SK-N-SH (cell line): ENCODE results near the gene NTRK3. TPM values are rescaled to one million over a fixed set of nuclear protein-coding genes. Genes with fewer than 3 reads are reported as not detected.

Source experiments
- CTCF ChIA-PET: fragments of 300-600, 350-600 bp; formaldehyde crosslinking; extraction: SDS; loops from one replicate; lab custom pipeline; 2021; lab: Yijun Ruan, JAX
- POLR2A ChIA-PET: fragments of 350-600 bp; sonication (Branson Sonifier 250); formaldehyde crosslinking; extraction: SDS; loops from one replicate; lab custom pipeline; 2020; ENCODE audit warnings: antibody characterized with exemption, inconsistent platforms; lab: Yijun Ruan, JAX
- DNase-seq: peaks from one replicate; pipeline ENCODE4 v3.0.0; 2012
- H2AFZ ChIP-seq: fragments of 200-600 bp; sonication (generic); 2 replicates; pipeline ENCODE4 v1.8.1; 2016; ENCODE audit warnings: antibody characterized with exemption, mild to moderate bottlenecking, low read depth
- H3F3A ChIP-seq: fragments of 200-600 bp; sonication (generic); replicated peaks from 2 replicates; pipeline ENCODE3; 2016; ENCODE audit warnings: antibody characterized with exemption, mild to moderate bottlenecking; ENCODE audit not compliant: insufficient read depth
- H3K27ac ChIP-seq, 2 experiments: fragments of 200-500 bp in 1 of 2; fragments of 200-600 bp in 1 of 2; sonication (Bioruptor generic) in 1 of 2; sonication (generic), shearing (Covaris generic) in 1 of 2; 2 replicates each; pipeline versions ENCODE4 v1.5.1 to v1.6.1; 2014 to 2016; ENCODE audit warnings: low read depth in 2 of 2, inconsistent platforms in 1 of 2, low read length in 1 of 2, mild to moderate bottlenecking in 1 of 2, mixed read lengths in 1 of 2
- H3K27me3 ChIP-seq: fragments of 200-600 bp; sonication (generic), shearing (Covaris generic); 2 replicates; pipeline ENCODE4 v1.6.1; 2016; ENCODE audit warnings: mixed run types; ENCODE audit not compliant: insufficient read depth
- H3K36me3 ChIP-seq, 2 experiments: fragments of 200-500 bp in 1 of 2; fragments of 200-600 bp in 1 of 2; sonication (Bioruptor generic) in 1 of 2; sonication (generic) in 1 of 2; replicated peaks in 1 of 2; 2 replicates each; pipeline versions ENCODE3 to v1.5.1; 2014 to 2016; ENCODE audit warnings: low read length in 1 of 2, mild to moderate bottlenecking in 1 of 2; ENCODE audit not compliant: insufficient read depth in 2 of 2, control insufficient read depth in 1 of 2
- H3K4me1 ChIP-seq, 2 experiments: fragments of 200-500 bp in 1 of 2; fragments of 200-600 bp in 1 of 2; sonication (Bioruptor generic) in 1 of 2; sonication (generic), shearing (Covaris generic) in 1 of 2; 2 replicates each; pipeline versions ENCODE4 v1.5.1 to v1.6.1; 2014 to 2016; ENCODE audit warnings: low read depth in 1 of 2, low read length in 1 of 2, mixed run types in 1 of 2; ENCODE audit not compliant: insufficient read depth in 2 of 2, control insufficient read depth in 1 of 2
- H3K4me2 ChIP-seq: fragments of 200-600 bp; sonication (generic), shearing (Covaris generic); 2 replicates; pipeline ENCODE4 v1.6.1; 2017; ENCODE audit warnings: mixed run types
- H3K4me3 ChIP-seq, 2 experiments: fragments of 200-500 bp in 1 of 2; fragments of 200-600 bp in 1 of 2; sonication (Bioruptor generic) in 1 of 2; sonication (generic), shearing (Covaris generic) in 1 of 2; 2 replicates each; pipeline versions ENCODE4 v1.5.1 to v1.8.1; 2014 to 2016; ENCODE audit warnings: low read depth in 2 of 2, inconsistent platforms in 1 of 2, low read length in 1 of 2, mild to moderate bottlenecking in 1 of 2, mixed read lengths in 1 of 2, moderate library complexity in 1 of 2
- H3K79me2 ChIP-seq: fragments of 200-600 bp; sonication (generic); 2 replicates; pipeline ENCODE4 v1.8.1; 2017; ENCODE audit warnings: mild to moderate bottlenecking; ENCODE audit not compliant: insufficient read depth
- H3K9ac ChIP-seq: fragments of 200-600 bp; sonication (generic); 2 replicates; pipeline ENCODE4 v1.6.1; 2017; ENCODE audit warnings: mixed run types
- H3K9me2 ChIP-seq: fragments of 200-600 bp; sonication (generic); 2 replicates; pipeline ENCODE4 v1.6.1; 2017; ENCODE audit warnings: mixed run types
- H3K9me3 ChIP-seq: fragments of 200-600 bp; sonication (generic); 2 replicates; pipeline ENCODE4 v1.6.1; 2017; ENCODE audit warnings: mixed run types, mild to moderate bottlenecking, moderate library complexity
- H4K20me1 ChIP-seq: fragments of 200-600 bp; sonication (generic); 2 replicates; pipeline ENCODE4 v1.6.1; 2017; ENCODE audit warnings: mild to moderate bottlenecking, mixed run types; ENCODE audit not compliant: insufficient read depth
- ELF1 ChIP-seq: IDR thresholded peaks from 2 replicates; pipeline ENCODE4 v1.4.0; 2012
- EZH2phosphoT487 ChIP-seq: fragments of 200-600 bp; sonication (generic); IDR thresholded peaks from 2 replicates; pipeline ENCODE4 v1.6.1; 2017; ENCODE audit warnings: low read depth, mixed run types, mild to moderate bottlenecking, antibody characterized with exemption, moderate library complexity, borderline replicate concordance
- FOSL2 ChIP-seq: IDR thresholded peaks from 2 replicates; pipeline ENCODE4 v1.4.0; 2012; ENCODE audit warnings: low read depth, mild to moderate bottlenecking, moderate library complexity, borderline replicate concordance
- FOXJ3 ChIP-seq: sonication (generic); formaldehyde crosslinking; IDR thresholded peaks from 2 replicates; pipeline ENCODE4 v1.5.1; 2020; ENCODE audit warnings: mild to moderate bottlenecking, missing genetic modification reagents
- FOXM1 ChIP-seq: IDR thresholded peaks from 2 replicates; pipeline ENCODE4 v1.4.0; 2012; ENCODE audit warnings: low read depth, mild to moderate bottlenecking
- MEF2A ChIP-seq: IDR thresholded peaks from 2 replicates; pipeline ENCODE4 v1.4.0; 2012; ENCODE audit warnings: low read depth, borderline replicate concordance
- NRF1 ChIP-seq: IDR thresholded peaks from 2 replicates; pipeline ENCODE4 v1.6.1; 2012; ENCODE audit warnings: low read depth, mild to moderate bottlenecking, low read length
- RCOR1 ChIP-seq: fragments of 150-350 bp; IDR thresholded peaks from 2 replicates; pipeline ENCODE4 v1.6.1; 2017; ENCODE audit warnings: antibody characterized with exemption, low read length
- RFX5 ChIP-seq: IDR thresholded peaks from 2 replicates; pipeline ENCODE4 v1.6.1; 2012; ENCODE audit warnings: mild to moderate bottlenecking, improper control_type of control experiment, low read length
- YY1 ChIP-seq: IDR thresholded peaks from 2 replicates; pipeline ENCODE4 v1.4.0; 2012; ENCODE audit warnings: low read depth, mild to moderate bottlenecking
- WGBS: methylation state at CpG from one replicate; pipeline ENCODE4 v1.1.6; 2017; ENCODE audit warnings: low lambda C conversion rate; 5-methylcytosine and 5-hydroxymethylcytosine counted together
- polyA plus RNA-seq, 3 experiments: library from polyadenylated mRNA; depleted of rRNA; stranded (reverse); fragments of >200 nt; gene quantifications; 2 replicates each; pipeline ENCODE4 v1.2.3, GENCODE V29; 2012
- TF ChIP-seq, protein P1 (sequence below): IDR thresholded peaks from 2 replicates; pipeline ENCODE4 v1.4.0; 2012; ENCODE audit warnings: low read depth, borderline replicate concordance
- TF ChIP-seq, protein P2 (sequence below): IDR thresholded peaks from 2 replicates; pipeline ENCODE4 v1.4.0; 2012; ENCODE audit warnings: low read depth
- TF ChIP-seq, protein P3 (sequence below): fragments of 150-350 bp; IDR thresholded peaks from 2 replicates; pipeline ENCODE4 v1.6.1; 2016; ENCODE audit warnings: mild to moderate bottlenecking, low read depth, low read length
- TF ChIP-seq, protein P4 (sequence below): IDR thresholded peaks from 2 replicates; pipeline ENCODE4 v1.6.1; 2012; ENCODE audit warnings: mild to moderate bottlenecking, low read depth, low read length, moderate library complexity
- TF ChIP-seq, protein P5 (sequence below): IDR thresholded peaks from 2 replicates; pipeline ENCODE4 v1.4.0; 2012; ENCODE audit warnings: low read depth, borderline replicate concordance
- TF ChIP-seq, protein P6 (sequence below): IDR thresholded peaks from 2 replicates; pipeline ENCODE4; 2012

Gene NTRK3
- polyA plus RNA-seq, 1 of the 3 experiments (the other 2 are of a cell fraction): 2.6 TPM

DNA sequence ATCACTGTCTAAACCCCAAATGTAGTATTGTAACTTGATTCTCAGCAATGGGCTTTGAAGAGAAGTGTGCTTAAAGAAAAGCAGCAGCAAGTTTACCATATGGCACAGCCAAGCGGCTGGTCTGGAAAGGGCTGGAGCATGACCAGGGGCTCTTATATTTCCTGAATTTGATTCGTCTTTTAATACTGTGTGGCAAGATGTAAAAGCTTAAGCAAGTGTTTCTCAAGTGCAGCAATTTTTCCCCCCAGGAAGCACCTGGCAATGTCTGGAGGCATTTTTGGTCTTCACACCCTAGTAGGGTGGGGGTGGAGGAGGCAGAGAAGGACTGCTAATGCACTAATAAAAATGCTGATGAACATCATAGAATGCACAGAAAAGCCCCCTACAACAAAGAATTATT is 397.9 kb downstream of the NTRK3 start:
- no peak for DNase-seq
- no peaks in the 10 kb centered on the region for H3K36me3 ChIP-seq
- H3K4me2 ChIP-seq: no peak overlapping the region
- H3K27me3 ChIP-seq: no peaks in the 10 kb centered on the region
- H3K79me2 ChIP-seq: no peaks in the 10 kb centered on the region
- CTCF ChIA-PET: no interaction called here
- H3K9me3 ChIP-seq: no peaks in the 10 kb centered on the region
- no peak overlapping the region for H3K9ac ChIP-seq
- H3F3A ChIP-seq: no peaks in the 10 kb centered on the region
- POLR2A ChIA-PET: no interaction called here
- 43% methylated on average over 2 of the region's 2 CpGs for WGBS
- H3K9me2 ChIP-seq: no peaks in the 10 kb centered on the region
- TF ChIP-seq EZH2phosphoT487: no peak
- TF ChIP-seq NRF1: no peak
- H2AFZ ChIP-seq: no peak overlapping the region
- no peaks in the 10 kb centered on the region for H4K20me1 ChIP-seq
- no peak overlapping the region for H3K27ac ChIP-seq
- H3K4me1 ChIP-seq: peaks cover 0 to 5% of the 10 kb centered on the region in 2 experiments; a peak in 1 of 4 replicates
- no peak overlapping the region for H3K4me3 ChIP-seq

DNA sequence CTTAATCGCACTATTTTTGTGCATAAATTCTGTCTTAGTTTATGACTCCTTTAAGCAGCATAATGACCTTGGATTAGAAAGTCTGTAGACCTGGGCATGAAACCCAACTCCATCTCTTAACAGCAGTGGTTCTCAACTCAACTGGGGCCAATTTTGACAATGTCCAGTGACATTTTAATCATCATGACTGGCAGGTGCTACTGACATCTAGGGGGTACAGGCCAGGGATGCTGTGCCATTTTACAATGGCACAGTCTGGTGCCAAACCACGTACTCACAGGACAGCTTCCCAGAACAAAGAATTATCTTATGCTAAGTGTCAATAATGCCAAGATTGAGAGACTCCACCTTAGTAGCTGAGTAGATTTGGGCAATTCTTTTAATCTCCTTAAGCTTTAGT is 405.0 kb downstream of the NTRK3 start:
- 72% methylated on average over 2 of the region's 2 CpGs for WGBS
- H3K9me2 ChIP-seq: no peaks in the 10 kb centered on the region
- H3K27ac ChIP-seq: no peak overlapping the region
- no peak for DNase-seq
- no peak overlapping the region for H3K4me3 ChIP-seq
- POLR2A ChIA-PET: no interaction called here
- no peaks in the 10 kb centered on the region for H3K36me3 ChIP-seq
- H4K20me1 ChIP-seq: no peaks in the 10 kb centered on the region
- H3K9ac ChIP-seq: no peak overlapping the region
- no peaks in the 10 kb centered on the region for H3K27me3 ChIP-seq
- H3K79me2 ChIP-seq: no peaks in the 10 kb centered on the region
- no peak overlapping the region for H2AFZ ChIP-seq
- no peaks in the 10 kb centered on the region for H3F3A ChIP-seq
- TF ChIP-seq, protein P1, sequence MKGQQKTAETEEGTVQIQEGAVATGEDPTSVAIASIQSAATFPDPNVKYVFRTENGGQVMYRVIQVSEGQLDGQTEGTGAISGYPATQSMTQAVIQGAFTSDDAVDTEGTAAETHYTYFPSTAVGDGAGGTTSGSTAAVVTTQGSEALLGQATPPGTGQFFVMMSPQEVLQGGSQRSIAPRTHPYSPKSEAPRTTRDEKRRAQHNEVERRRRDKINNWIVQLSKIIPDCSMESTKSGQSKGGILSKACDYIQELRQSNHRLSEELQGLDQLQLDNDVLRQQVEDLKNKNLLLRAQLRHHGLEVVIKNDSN: no peak
- TF ChIP-seq FOXJ3: no peak
- TF ChIP-seq RCOR1: no peak
- no peak for TF ChIP-seq ELF1
- no peak for TF ChIP-seq MEF2A
- TF ChIP-seq, protein P2, sequence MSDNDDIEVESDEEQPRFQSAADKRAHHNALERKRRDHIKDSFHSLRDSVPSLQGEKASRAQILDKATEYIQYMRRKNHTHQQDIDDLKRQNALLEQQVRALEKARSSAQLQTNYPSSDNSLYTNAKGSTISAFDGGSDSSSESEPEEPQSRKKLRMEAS: no peak
- no peak for TF ChIP-seq FOSL2
- TF ChIP-seq, protein P3, sequence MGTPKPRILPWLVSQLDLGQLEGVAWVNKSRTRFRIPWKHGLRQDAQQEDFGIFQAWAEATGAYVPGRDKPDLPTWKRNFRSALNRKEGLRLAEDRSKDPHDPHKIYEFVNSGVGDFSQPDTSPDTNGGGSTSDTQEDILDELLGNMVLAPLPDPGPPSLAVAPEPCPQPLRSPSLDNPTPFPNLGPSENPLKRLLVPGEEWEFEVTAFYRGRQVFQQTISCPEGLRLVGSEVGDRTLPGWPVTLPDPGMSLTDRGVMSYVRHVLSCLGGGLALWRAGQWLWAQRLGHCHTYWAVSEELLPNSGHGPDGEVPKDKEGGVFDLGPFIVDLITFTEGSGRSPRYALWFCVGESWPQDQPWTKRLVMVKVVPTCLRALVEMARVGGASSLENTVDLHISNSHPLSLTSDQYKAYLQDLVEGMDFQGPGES: no peak
- TF ChIP-seq RFX5: no peak
- TF ChIP-seq, protein P4, sequence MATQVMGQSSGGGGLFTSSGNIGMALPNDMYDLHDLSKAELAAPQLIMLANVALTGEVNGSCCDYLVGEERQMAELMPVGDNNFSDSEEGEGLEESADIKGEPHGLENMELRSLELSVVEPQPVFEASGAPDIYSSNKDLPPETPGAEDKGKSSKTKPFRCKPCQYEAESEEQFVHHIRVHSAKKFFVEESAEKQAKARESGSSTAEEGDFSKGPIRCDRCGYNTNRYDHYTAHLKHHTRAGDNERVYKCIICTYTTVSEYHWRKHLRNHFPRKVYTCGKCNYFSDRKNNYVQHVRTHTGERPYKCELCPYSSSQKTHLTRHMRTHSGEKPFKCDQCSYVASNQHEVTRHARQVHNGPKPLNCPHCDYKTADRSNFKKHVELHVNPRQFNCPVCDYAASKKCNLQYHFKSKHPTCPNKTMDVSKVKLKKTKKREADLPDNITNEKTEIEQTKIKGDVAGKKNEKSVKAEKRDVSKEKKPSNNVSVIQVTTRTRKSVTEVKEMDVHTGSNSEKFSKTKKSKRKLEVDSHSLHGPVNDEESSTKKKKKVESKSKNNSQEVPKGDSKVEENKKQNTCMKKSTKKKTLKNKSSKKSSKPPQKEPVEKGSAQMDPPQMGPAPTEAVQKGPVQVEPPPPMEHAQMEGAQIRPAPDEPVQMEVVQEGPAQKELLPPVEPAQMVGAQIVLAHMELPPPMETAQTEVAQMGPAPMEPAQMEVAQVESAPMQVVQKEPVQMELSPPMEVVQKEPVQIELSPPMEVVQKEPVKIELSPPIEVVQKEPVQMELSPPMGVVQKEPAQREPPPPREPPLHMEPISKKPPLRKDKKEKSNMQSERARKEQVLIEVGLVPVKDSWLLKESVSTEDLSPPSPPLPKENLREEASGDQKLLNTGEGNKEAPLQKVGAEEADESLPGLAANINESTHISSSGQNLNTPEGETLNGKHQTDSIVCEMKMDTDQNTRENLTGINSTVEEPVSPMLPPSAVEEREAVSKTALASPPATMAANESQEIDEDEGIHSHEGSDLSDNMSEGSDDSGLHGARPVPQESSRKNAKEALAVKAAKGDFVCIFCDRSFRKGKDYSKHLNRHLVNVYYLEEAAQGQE: no peak
- TF ChIP-seq, protein P5, sequence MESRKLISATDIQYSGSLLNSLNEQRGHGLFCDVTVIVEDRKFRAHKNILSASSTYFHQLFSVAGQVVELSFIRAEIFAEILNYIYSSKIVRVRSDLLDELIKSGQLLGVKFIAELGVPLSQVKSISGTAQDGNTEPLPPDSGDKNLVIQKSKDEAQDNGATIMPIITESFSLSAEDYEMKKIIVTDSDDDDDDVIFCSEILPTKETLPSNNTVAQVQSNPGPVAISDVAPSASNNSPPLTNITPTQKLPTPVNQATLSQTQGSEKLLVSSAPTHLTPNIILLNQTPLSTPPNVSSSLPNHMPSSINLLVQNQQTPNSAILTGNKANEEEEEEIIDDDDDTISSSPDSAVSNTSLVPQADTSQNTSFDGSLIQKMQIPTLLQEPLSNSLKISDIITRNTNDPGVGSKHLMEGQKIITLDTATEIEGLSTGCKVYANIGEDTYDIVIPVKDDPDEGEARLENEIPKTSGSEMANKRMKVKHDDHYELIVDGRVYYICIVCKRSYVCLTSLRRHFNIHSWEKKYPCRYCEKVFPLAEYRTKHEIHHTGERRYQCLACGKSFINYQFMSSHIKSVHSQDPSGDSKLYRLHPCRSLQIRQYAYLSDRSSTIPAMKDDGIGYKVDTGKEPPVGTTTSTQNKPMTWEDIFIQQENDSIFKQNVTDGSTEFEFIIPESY: no peak
- TF ChIP-seq YY1: no peak
- TF ChIP-seq FOXM1: no peak
- TF ChIP-seq, protein P6, sequence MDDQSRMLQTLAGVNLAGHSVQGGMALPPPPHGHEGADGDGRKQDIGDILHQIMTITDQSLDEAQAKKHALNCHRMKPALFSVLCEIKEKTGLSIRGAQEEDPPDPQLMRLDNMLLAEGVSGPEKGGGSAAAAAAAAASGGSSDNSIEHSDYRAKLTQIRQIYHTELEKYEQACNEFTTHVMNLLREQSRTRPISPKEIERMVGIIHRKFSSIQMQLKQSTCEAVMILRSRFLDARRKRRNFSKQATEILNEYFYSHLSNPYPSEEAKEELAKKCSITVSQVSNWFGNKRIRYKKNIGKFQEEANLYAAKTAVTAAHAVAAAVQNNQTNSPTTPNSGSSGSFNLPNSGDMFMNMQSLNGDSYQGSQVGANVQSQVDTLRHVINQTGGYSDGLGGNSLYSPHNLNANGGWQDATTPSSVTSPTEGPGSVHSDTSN: no peak
- no peaks in the 10 kb centered on the region for H3K9me3 ChIP-seq
- H3K4me2 ChIP-seq: no peak overlapping the region
- H3K4me1 ChIP-seq: peaks cover 0 to 5% of the 10 kb centered on the region in 2 experiments; a peak in 1 of 4 replicates
- CTCF ChIA-PET: no interaction called here
